IMR-90 (cell line): ENCODE measurements around the gene PITX2. TPM values are rescaled to one million over a fixed set of nuclear protein-coding genes. Genes with fewer than 3 reads are reported as not detected.

Experiments
- ATAC-seq: fragments of 200-7000 bp; cut with Tn5 transposase; 2 replicates; pipeline ENCODE4 v1.9.1; 2020; ENCODE audit warnings: low read depth, mild to moderate bottlenecking, moderate library complexity
- BruUV-seq: library from RNA; stranded (reverse); fragments of 400-500 nt; replicated peaks from 2 replicates; lab custom pipeline; 2021; lab: Mats Ljungman, UMichigan
- CTCF ChIA-PET: fragments of 300-600 bp; formaldehyde crosslinking; extraction: SDS; loops from one replicate; lab custom pipeline; 2021; ENCODE audit warnings: antibody characterized with exemption; lab: Yijun Ruan, JAX
- POLR2A ChIA-PET: fragments of 300-600 bp; sonication (Branson Sonifier 250); formaldehyde crosslinking; loops from one replicate; lab custom pipeline; 2022; ENCODE audit warnings: antibody characterized with exemption; ENCODE audit not compliant: unreplicated experiment; lab: Charles Lee
- DNase-seq: peaks from one replicate; pipeline ENCODE4 v3.0.0; 2013
- H2AFZ ChIP-seq: replicated peaks from 2 replicates; pipeline ENCODE3; 2013; ENCODE audit warnings: low read length, mild to moderate bottlenecking; ENCODE audit not compliant: poor library complexity
- H2AK5ac ChIP-seq: 2 replicates; pipeline ENCODE4 v1.6.1; 2013; ENCODE audit warnings: low read depth, low read length, inconsistent platforms
- H2AK9ac ChIP-seq: replicated peaks from 2 replicates; pipeline ENCODE3; 2013; ENCODE audit warnings: mild to moderate bottlenecking, low read depth, low read length, moderate library complexity; ENCODE audit not compliant: poor library complexity
- H2BK120ac ChIP-seq: 2 replicates; pipeline ENCODE4 v1.6.1; 2013; ENCODE audit warnings: low read depth, low read length, inconsistent platforms
- H2BK15ac ChIP-seq: 3 replicates; pipeline ENCODE4 v1.6.1; 2013; ENCODE audit warnings: low read depth, low read length, inconsistent platforms
- H2BK20ac ChIP-seq: 2 replicates; pipeline ENCODE4 v1.6.1; 2013; ENCODE audit warnings: low read depth, mild to moderate bottlenecking, inconsistent platforms, low read length, moderate library complexity
- H2BK5ac ChIP-seq: 2 replicates; pipeline ENCODE4 v1.6.1; 2013; ENCODE audit warnings: mild to moderate bottlenecking, low read depth, low read length, inconsistent platforms; ENCODE audit not compliant: poor library complexity, severe bottlenecking
- H3K14ac ChIP-seq: replicated peaks from 2 replicates; pipeline ENCODE4 v1.6.1; 2013; ENCODE audit warnings: low read depth, low read length, inconsistent platforms
- H3K18ac ChIP-seq: 2 replicates; pipeline ENCODE4 v1.6.1; 2013; ENCODE audit warnings: low read depth, low read length, control low read depth
- H3K23ac ChIP-seq: 2 replicates; pipeline ENCODE4 v1.6.1; 2013; ENCODE audit warnings: low read depth, low read length, inconsistent platforms
- H3K27ac ChIP-seq: 2 replicates; pipeline ENCODE4 v1.5.1; 2013; ENCODE audit warnings: mild to moderate bottlenecking, control low read depth, low read length; ENCODE audit not compliant: insufficient read depth
- H3K27me3 ChIP-seq: 2 replicates; pipeline ENCODE4 v1.6.1; 2013; ENCODE audit warnings: low read length; ENCODE audit not compliant: control insufficient read depth, insufficient read depth
- H3K36me3 ChIP-seq: 2 replicates; pipeline ENCODE4 v1.6.1; 2013; ENCODE audit warnings: low read length, mixed read lengths; ENCODE audit not compliant: control insufficient read depth, insufficient read depth
- H3K4ac ChIP-seq: 2 replicates; pipeline ENCODE4 v1.6.1; 2013; ENCODE audit warnings: low read depth, low read length, inconsistent platforms
- H3K4me1 ChIP-seq: 2 replicates; pipeline ENCODE4 v1.6.1; 2013; ENCODE audit warnings: low read length, mixed read lengths; ENCODE audit not compliant: control insufficient read depth, insufficient read depth
- H3K4me2 ChIP-seq: 2 replicates; pipeline ENCODE4 v1.6.1; 2013; ENCODE audit warnings: low read depth, mild to moderate bottlenecking, control low read depth, low read length, moderate library complexity
- H3K4me3 ChIP-seq: 2 replicates; pipeline ENCODE4 v1.5.1; 2013; ENCODE audit warnings: low read depth, mild to moderate bottlenecking, control low read depth, low read length, moderate library complexity; ENCODE audit not compliant: insufficient read depth
- H3K56ac ChIP-seq: 2 replicates; pipeline ENCODE4 v1.6.1; 2013; ENCODE audit warnings: low read length, inconsistent platforms; ENCODE audit not compliant: insufficient read depth; ENCODE audit errors: extremely low read depth
- H3K79me1 ChIP-seq, 2 experiments: 2 replicates each; pipeline ENCODE4 v1.6.1; 2013; ENCODE audit warnings: low read length in 2 of 2, inconsistent platforms in 1 of 2, low read depth in 1 of 2
- H3K9ac ChIP-seq: 2 replicates; pipeline ENCODE4 v1.6.1; 2013; ENCODE audit warnings: low read depth, low read length, control low read depth
- H3K9me1 ChIP-seq: 2 replicates; pipeline ENCODE4 v1.6.1; 2013; ENCODE audit warnings: low read length, inconsistent platforms; ENCODE audit not compliant: insufficient read depth
- H3K9me3 ChIP-seq: 2 replicates; pipeline ENCODE4 v1.6.1; 2013; ENCODE audit warnings: low read length; ENCODE audit not compliant: control insufficient read depth, insufficient read depth
- H4K20me1 ChIP-seq: 2 replicates; pipeline ENCODE4 v1.6.1; 2013; ENCODE audit warnings: low read length, inconsistent platforms; ENCODE audit not compliant: insufficient read depth
- H4K5ac ChIP-seq: 2 replicates; pipeline ENCODE4 v1.6.1; 2013; ENCODE audit warnings: mild to moderate bottlenecking, low read depth, low read length, control low read depth
- H4K8ac ChIP-seq, 2 experiments: 2 replicates each; pipeline ENCODE4 v1.6.1; 2013; ENCODE audit warnings: low read depth in 2 of 2, low read length in 2 of 2, control low read depth in 1 of 2, inconsistent platforms in 1 of 2
- H4K91ac ChIP-seq: 2 replicates; pipeline ENCODE4 v1.6.1; 2013; ENCODE audit warnings: low read depth, low read length, inconsistent platforms; ENCODE audit not compliant: insufficient read depth
- CEBPB ChIP-seq: IDR thresholded peaks from 2 replicates; pipeline ENCODE4 v1.6.1; 2012; ENCODE audit warnings: low read depth, low read length, improper control_type of control experiment
- CHD1 ChIP-seq: IDR thresholded peaks from 2 replicates; pipeline ENCODE4 v1.6.1; 2012; ENCODE audit warnings: low read depth, low read length, improper control_type of control experiment
- MAFK ChIP-seq: IDR thresholded peaks from 2 replicates; pipeline ENCODE4 v1.6.1; 2012; ENCODE audit warnings: low read depth, low read length, improper control_type of control experiment
- RCOR1 ChIP-seq: IDR thresholded peaks from 2 replicates; pipeline ENCODE4 v1.6.1; 2012; ENCODE audit warnings: mild to moderate bottlenecking, low read length, improper control_type of control experiment; ENCODE audit not compliant: insufficient replicate concordance
- WGBS, 2 experiments: methylation state at CpG; one replicate each; pipeline versions ENCODE4 v1.1.5 to v1.1.7; 2013; ENCODE audit warnings: missing lambda C conversion rate in 2 of 2; ENCODE audit not compliant: insufficient read length in 1 of 2; ENCODE audit errors: extremely low coverage in 2 of 2; 5-methylcytosine and 5-hydroxymethylcytosine counted together
- dilution Hi-C: fragments of 300-500 bp; cut with HindIII; formaldehyde crosslinking; loops from one replicate; pipeline ENCODE4 v1.14.3; 2018; ENCODE audit warnings: low sequenced_read_pairs; ENCODE audit not compliant: unreplicated experiment
- in situ Hi-C: fragments of 300-500 bp; cut with MboI; formaldehyde crosslinking; loops from 3 replicates; pipeline ENCODE4 v1.14.3; 2019; ENCODE audit warnings: low sequenced_read_pairs, inconsistent platforms, mixed read lengths
- intact Hi-C: fragments of 100-400 bp; cut with micrococcal nuclease; formaldehyde crosslinking; loops from 2 replicates; pipeline ENCODE4 v1.10.0; 2022
- polyA plus RNA-seq, 3 experiments: library from polyadenylated mRNA; depleted of rRNA; stranded (reverse); fragments of >200 nt; gene quantifications; 2 replicates each; pipeline ENCODE4 v1.2.3, GENCODE V29; 2012; ENCODE audit warnings: low replicate concordance in 1 of 3
- total RNA-seq: library from RNA; depleted of rRNA; stranded (reverse); fragments of >200 nt; gene quantifications from 2 replicates; pipeline ENCODE4 v1.2.3, GENCODE V29; 2012
- TF ChIP-seq, protein P1 (sequence below): fragments of 150-350 bp; IDR thresholded peaks from 2 replicates; pipeline ENCODE4 v1.6.1; 2016; ENCODE audit warnings: low read depth, mild to moderate bottlenecking, low read length, moderate library complexity, borderline replicate concordance
- TF ChIP-seq, protein P2 (sequence below): fragments of 150-350 bp; IDR thresholded peaks from 2 replicates; pipeline ENCODE4 v1.6.1; 2017; ENCODE audit warnings: mild to moderate bottlenecking, antibody characterized with exemption, low read length, low read depth

PITX2 gene
- total and polyA plus RNA-seq, 2 of the 4 experiments (the other 2 are of a cell fraction): 3.0 to 6.3 TPM

DNA sequence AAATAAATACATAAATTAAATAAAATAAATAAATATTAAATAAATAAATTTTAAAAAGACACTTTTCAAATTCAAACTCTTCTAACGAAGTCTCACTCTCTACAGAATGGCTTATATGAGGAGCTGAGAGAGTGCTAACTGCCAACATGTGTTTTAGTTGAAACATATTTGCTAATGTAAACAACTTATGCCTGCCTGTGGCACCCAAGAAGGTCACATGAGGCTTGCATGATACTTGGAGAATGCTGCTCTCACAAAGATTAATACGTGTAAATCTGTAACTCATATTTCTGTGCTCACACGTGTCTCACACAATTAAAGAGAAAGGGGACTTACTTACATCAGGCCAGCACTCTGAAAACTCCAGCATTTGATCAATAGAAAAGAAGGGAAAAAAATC lies 43.2 kb upstream of the PITX2 start:
- Histone ChIP-seq H3K14ac (no peak overlapping the region), H3K9me3 (no peaks in the 10 kb centered on the region), H4K8ac (no peak overlapping the region), H4K20me1 (no peaks in the 10 kb centered on the region), H3K36me3 (no peaks in the 10 kb centered on the region), H2AK5ac (no peak overlapping the region), H2BK120ac (no peak overlapping the region), H3K79me1 (no peaks in the 10 kb centered on the region), H2BK20ac (no peak overlapping the region), H3K9me1 (0 out of 2 replicates have a peak, but pooled peaks cover 5% of the 10 kb centered on the region), H2BK5ac (no peak overlapping the region), H2AK9ac (no peak overlapping the region), H3K23ac (no peak overlapping the region), H3K4me3 (no peak overlapping the region), H2BK15ac (no peak overlapping the region), H3K27ac (no peak overlapping the region), H3K9ac (no peak overlapping the region), H3K27me3 (no peaks in the 10 kb centered on the region), H3K18ac (no peak overlapping the region), H3K4me2 (no peak overlapping the region), H4K91ac (no peak overlapping the region), H4K5ac (no peak overlapping the region), H3K4me1 (peaks cover 3% of the 10 kb centered on the region; the same call in 1 of the 2 replicates), H3K56ac (no peak overlapping the region), H2AFZ (no peak overlapping the region), H3K4ac (no peak overlapping the region)
- in situ Hi-C loops: no loop called here
- intact Hi-C loops: no loop called here
- no peak for ATAC-seq
- ChIA-PET POLR2A (no interaction called here), CTCF (interaction anchor here (1.0 kb wide), 1 partner anchor 288 kb away, joined by 3 read pairs; no protein-coding TSS in a partner anchor)
- no CpG with 5 or more reads among the region's 3 CpGs for WGBS, 2 experiments
- no peak for TF ChIP-seq CHD1
- no peak for TF ChIP-seq RCOR1
- TF ChIP-seq MAFK: no peak
- TF ChIP-seq, protein P1, sequence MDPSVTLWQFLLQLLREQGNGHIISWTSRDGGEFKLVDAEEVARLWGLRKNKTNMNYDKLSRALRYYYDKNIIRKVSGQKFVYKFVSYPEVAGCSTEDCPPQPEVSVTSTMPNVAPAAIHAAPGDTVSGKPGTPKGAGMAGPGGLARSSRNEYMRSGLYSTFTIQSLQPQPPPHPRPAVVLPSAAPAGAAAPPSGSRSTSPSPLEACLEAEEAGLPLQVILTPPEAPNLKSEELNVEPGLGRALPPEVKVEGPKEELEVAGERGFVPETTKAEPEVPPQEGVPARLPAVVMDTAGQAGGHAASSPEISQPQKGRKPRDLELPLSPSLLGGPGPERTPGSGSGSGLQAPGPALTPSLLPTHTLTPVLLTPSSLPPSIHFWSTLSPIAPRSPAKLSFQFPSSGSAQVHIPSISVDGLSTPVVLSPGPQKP: no peak
- TF ChIP-seq CEBPB: no peak
- TF ChIP-seq, protein P2, sequence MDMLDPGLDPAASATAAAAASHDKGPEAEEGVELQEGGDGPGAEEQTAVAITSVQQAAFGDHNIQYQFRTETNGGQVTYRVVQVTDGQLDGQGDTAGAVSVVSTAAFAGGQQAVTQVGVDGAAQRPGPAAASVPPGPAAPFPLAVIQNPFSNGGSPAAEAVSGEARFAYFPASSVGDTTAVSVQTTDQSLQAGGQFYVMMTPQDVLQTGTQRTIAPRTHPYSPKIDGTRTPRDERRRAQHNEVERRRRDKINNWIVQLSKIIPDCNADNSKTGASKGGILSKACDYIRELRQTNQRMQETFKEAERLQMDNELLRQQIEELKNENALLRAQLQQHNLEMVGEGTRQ: no peak
- no peak for DNase-seq
- dilution Hi-C loops: no loop called here
- BruUV-seq: no TSS peak
